SU-DHL-6 (cell line): Measurements from ENCODE around the gene CALCOCO2.

Experiments used
- H2AFZ ChIP-seq: fragments of 200-600 bp; sonication (generic); 2 replicates; pipeline ENCODE4 v1.6.1; 2014; ENCODE audit warnings: low read depth, mild to moderate bottlenecking, moderate library complexity, mixed read lengths, antibody characterized with exemption, low read length; ENCODE audit not compliant: severe bottlenecking
- H3F3A ChIP-seq: fragments of 200-600 bp; shearing (Covaris generic); 2 replicates; pipeline ENCODE4 v1.6.0; 2016; ENCODE audit warnings: antibody characterized with exemption, mild to moderate bottlenecking; ENCODE audit not compliant: insufficient read depth
- H3K27ac ChIP-seq: fragments of 200-600 bp; sonication (generic); 2 replicates; pipeline ENCODE4 v1.5.1; 2016; ENCODE audit warnings: low read depth, mild to moderate bottlenecking, low read length, moderate library complexity, mixed read lengths
- H3K27me3 ChIP-seq: fragments of 200-600 bp; sonication (generic), shearing (Covaris generic); 2 replicates; pipeline ENCODE4 v1.6.0; 2014; ENCODE audit warnings: mild to moderate bottlenecking, low read length
- H3K36me3 ChIP-seq: fragments of 200-600 bp; sonication (generic); 2 replicates; pipeline ENCODE4 v1.6.1; 2014; ENCODE audit warnings: mild to moderate bottlenecking, low read length, mixed read lengths
- H3K4me2 ChIP-seq: fragments of 300-600, 200-600 bp; shearing (Covaris generic), sonication (generic); 2 replicates; pipeline ENCODE4 v1.6.0; 2014; ENCODE audit warnings: low read length, low read depth, mild to moderate bottlenecking; ENCODE audit not compliant: poor library complexity, severe bottlenecking
- H3K4me3 ChIP-seq: fragments of 200-600 bp; sonication (generic); 2 replicates; pipeline ENCODE4 v1.5.1; 2014; ENCODE audit warnings: antibody characterized with exemption, low read length, mild to moderate bottlenecking, mixed read lengths; ENCODE audit not compliant: insufficient read depth, poor library complexity, severe bottlenecking
- H3K79me2 ChIP-seq: fragments of 200-600 bp; sonication (generic); 2 replicates; pipeline ENCODE4 v1.6.1; 2014; ENCODE audit warnings: mild to moderate bottlenecking, low read length, moderate library complexity; ENCODE audit not compliant: insufficient read depth
- H3K9ac ChIP-seq: fragments of 200-600 bp; sonication (generic); 2 replicates; pipeline ENCODE4 v1.7.0; 2014; ENCODE audit warnings: mild to moderate bottlenecking, low read length
- H3K9me2 ChIP-seq: fragments of 200-600 bp; sonication (generic); replicated peaks from 2 replicates; pipeline ENCODE4 v1.6.1; 2014; ENCODE audit warnings: low read length; ENCODE audit not compliant: insufficient read depth
- H3K9me3 ChIP-seq: fragments of 200-600 bp; sonication (generic); 2 replicates; pipeline ENCODE4 v1.6.1; 2014; ENCODE audit warnings: low read length, mixed read lengths; ENCODE audit not compliant: insufficient read depth
- H4K20me1 ChIP-seq: fragments of 200-600 bp; sonication (generic); 2 replicates; pipeline ENCODE4 v1.6.1; 2014; ENCODE audit warnings: low read depth, mild to moderate bottlenecking, antibody characterized with exemption, low read length, moderate library complexity, mixed read lengths
- CTCF ChIP-seq: fragments of 200-600 bp; sonication (generic); IDR thresholded peaks from one replicate; pipeline ENCODE4 v1.5.1; 2017; ENCODE audit warnings: antibody characterized with exemption, mild to moderate bottlenecking, low read length, moderate library complexity; ENCODE audit not compliant: insufficient read depth, poor library complexity, severe bottlenecking
- EZH2phosphoT487 ChIP-seq: fragments of 200-600 bp; sonication (generic), shearing (Covaris generic); conservative IDR thresholded peaks from 2 replicates; pipeline ENCODE4 v1.6.1; 2018; ENCODE audit warnings: mild to moderate bottlenecking, antibody characterized with exemption, low read length, moderate library complexity, mixed read lengths

CALCOCO2 gene

GRCh38 chr17:48908047-48908843, 77.4 kb downstream of the CALCOCO2 start, which contains the start of gene UBE2Z:
Gene UBE2Z, plus strand, starts transcription at chr17:48908407. Its CDS starts 97 bp downstream, at chr17:48908504.
- Histone ChIP-seq H3F3A (0 out of 2 replicates have a peak, but pooled peaks cover 6% of the 10 kb centered on the region), H2AFZ (peak within 1 kb of the TSS; percentile 76), H3K9ac (peak within 1 kb of the TSS; percentile 88), H4K20me1 (peaks cover 17% of the 10 kb centered on the region; the same call in 1 of the 2 replicates), H3K79me2 (peaks cover 43% of the 10 kb centered on the region), H3K4me2 (peak within 1 kb of the TSS; percentile 79), H3K9me3 (no peaks in the 10 kb centered on the region), H3K27ac (peak within 1 kb of the TSS; percentile 76), H3K9me2 (no peaks in the 10 kb centered on the region), H3K36me3 (peaks cover 4% of the 10 kb centered on the region; the same call in 1 of the 2 replicates), H3K27me3 (no peaks in the 10 kb centered on the region), H3K4me3 (peak within 1 kb of the TSS; percentile 69)
- TF ChIP-seq EZH2phosphoT487 (no peak), CTCF (no peak)

- Histone ChIP-seq H3K9me2 (no peaks in the 10 kb centered on the region), H3K9ac (peak overlapping the region; percentile 88), H3F3A (0 out of 2 replicates have a peak, but pooled peaks cover 6% of the 10 kb centered on the region), H3K79me2 (peaks cover 49% of the 10 kb centered on the region), H3K4me3 (peak overlapping the region; percentile 69), H3K36me3 (peaks cover 4% of the 10 kb centered on the region; the same call in 1 of the 2 replicates), H2AFZ (no peak overlapping the region), H3K4me2 (peak overlapping the region; percentile 79), H3K9me3 (no peaks in the 10 kb centered on the region), H3K27me3 (no peaks in the 10 kb centered on the region), H4K20me1 (peaks cover 17% of the 10 kb centered on the region; the same call in 1 of the 2 replicates), H3K27ac (peak overlapping the region; percentile 76)
- TF ChIP-seq EZH2phosphoT487 (no peak), CTCF (no peak)
These were observed 78.1 kb downstream of the CALCOCO2 start for GRCh38 chr17:48908853-48909394.

- no peaks in the 10 kb centered on the region for H3K9me2 ChIP-seq
- TF ChIP-seq EZH2phosphoT487 (no peak), CTCF (no peak)
- H3K27ac ChIP-seq: no peak overlapping the region
- H3K79me2 ChIP-seq: peaks cover 57% of the 10 kb centered on the region
- 0 out of 2 replicates have a peak, but pooled peaks cover 6% of the 10 kb centered on the region for H3F3A ChIP-seq
- no peak overlapping the region for H3K4me3 ChIP-seq
- peaks cover 4% of the 10 kb centered on the region; the same call in 1 of the 2 replicates for H3K36me3 ChIP-seq
- H3K27me3 ChIP-seq: no peaks in the 10 kb centered on the region
- peak overlapping the region; percentile 79 for H3K4me2 ChIP-seq
- H4K20me1 ChIP-seq: peaks cover 17% of the 10 kb centered on the region; the same call in 1 of the 2 replicates
- no peaks in the 10 kb centered on the region for H3K9me3 ChIP-seq
- H3K9ac ChIP-seq: peak overlapping the region; percentile 88
- H2AFZ ChIP-seq: no peak overlapping the region
These were observed 78.9 kb downstream of the CALCOCO2 start for GRCh38 chr17:48909783-48910182.
